ENCODE data around the gene ASCL3. TPM values are rescaled to one million over a fixed set of nuclear protein-coding genes. Genes with fewer than 3 reads are reported as not detected.

ASCL3 gene, protein sequence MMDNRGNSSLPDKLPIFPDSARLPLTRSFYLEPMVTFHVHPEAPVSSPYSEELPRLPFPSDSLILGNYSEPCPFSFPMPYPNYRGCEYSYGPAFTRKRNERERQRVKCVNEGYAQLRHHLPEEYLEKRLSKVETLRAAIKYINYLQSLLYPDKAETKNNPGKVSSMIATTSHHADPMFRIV
- not detected in 2 replicates for total RNA-seq (2022)
- Bru-seq, nascent RNA = not detected
- not detected for BruChase-seq, experiment 1, labeled RNA remaining after a 2-hour chase
- BruChase-seq, experiment 2, labeled RNA remaining after a 6-hour chase = not detected
- long read RNA-seq = 0 reads

DNA sequence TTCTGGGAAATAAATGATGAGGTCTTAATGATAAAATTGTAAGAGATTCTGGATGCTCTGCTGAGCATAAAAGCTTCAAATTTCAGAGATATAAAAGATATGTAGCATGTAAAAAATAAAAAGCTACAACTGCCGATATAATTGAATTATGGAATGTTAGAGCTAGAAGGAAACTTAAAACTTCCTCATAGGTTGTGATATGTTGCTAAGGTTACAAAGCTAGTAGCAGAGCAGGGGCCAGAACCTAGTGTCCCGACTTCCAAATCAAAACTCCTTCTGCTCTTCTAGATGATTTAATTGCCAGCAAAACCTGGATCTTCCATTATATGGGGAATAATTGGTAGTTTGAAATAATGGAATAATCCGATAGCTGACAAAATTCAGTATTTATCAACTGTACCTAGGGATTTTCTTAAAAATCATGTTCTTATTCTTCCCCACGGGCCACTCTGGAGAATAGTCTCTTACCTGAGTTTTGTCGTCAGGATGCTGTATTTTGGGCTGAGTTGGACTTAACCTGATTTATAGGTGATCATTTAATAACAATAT lies at the start of gene ASCL3:
Gene ASCL3 (minus strand): TSS at position 499 of the 549 bp plus-strand sequence. CDS start 4,855 bp downstream, outside the sequence.
- H3K4me3 Mint-ChIP-seq (ENCODE audit: unreplicated experiment) = no peak within 1 kb of the TSS
- H3K27me3 ChIP-seq (replicated peaks; ENCODE audit: control insufficient read depth, insufficient read depth, low read length) = no peaks in the 10 kb centered on the region; the same call in 1 of the 2 replicates
- H3K9me3 ChIP-seq = peaks cover 6% of the 10 kb centered on the region; the same call in 1 of the 2 replicates
- CTCF ChIA-PET = interaction anchor here (0.9 to 1.2 kb wide), 2 partner anchors 17 to 28 kb away, joined by 3 read pairs; no protein-coding TSS in a partner anchor
- H3K4me3 ChIP-seq (ENCODE audit: low read depth, low read length) = no peak within 1 kb of the TSS
- no peaks in the 10 kb centered on the region for H3K27me3 Mint-ChIP-seq (ENCODE audit: insufficient read depth, unreplicated experiment)
- intact Hi-C loops (cut with micrococcal nuclease; ENCODE audit: unreplicated experiment) = no loop called here
- TF ChIP-seq, protein P1, sequence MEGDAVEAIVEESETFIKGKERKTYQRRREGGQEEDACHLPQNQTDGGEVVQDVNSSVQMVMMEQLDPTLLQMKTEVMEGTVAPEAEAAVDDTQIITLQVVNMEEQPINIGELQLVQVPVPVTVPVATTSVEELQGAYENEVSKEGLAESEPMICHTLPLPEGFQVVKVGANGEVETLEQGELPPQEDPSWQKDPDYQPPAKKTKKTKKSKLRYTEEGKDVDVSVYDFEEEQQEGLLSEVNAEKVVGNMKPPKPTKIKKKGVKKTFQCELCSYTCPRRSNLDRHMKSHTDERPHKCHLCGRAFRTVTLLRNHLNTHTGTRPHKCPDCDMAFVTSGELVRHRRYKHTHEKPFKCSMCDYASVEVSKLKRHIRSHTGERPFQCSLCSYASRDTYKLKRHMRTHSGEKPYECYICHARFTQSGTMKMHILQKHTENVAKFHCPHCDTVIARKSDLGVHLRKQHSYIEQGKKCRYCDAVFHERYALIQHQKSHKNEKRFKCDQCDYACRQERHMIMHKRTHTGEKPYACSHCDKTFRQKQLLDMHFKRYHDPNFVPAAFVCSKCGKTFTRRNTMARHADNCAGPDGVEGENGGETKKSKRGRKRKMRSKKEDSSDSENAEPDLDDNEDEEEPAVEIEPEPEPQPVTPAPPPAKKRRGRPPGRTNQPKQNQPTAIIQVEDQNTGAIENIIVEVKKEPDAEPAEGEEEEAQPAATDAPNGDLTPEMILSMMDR (IDR thresholded peaks at IDR 0.05; ENCODE audit: insufficient read depth in 1 of 2, low read depth in 1 of 2, low read length in 1 of 2, severe bottlenecking in 1 of 2, unreplicated experiment in 1 of 2) = no peak
- H3K36me3 ChIP-seq (ENCODE audit: control insufficient read depth, insufficient read depth, low read length) = no peaks in the 10 kb centered on the region
- H3K4me1 ChIP-seq = no peaks in the 10 kb centered on the region
- peaks cover 7% of the 10 kb centered on the region for H3K4me1 Mint-ChIP-seq (ENCODE audit: low read depth, unreplicated experiment)
- no TSS peak for BruUV-seq (replicated peaks)
- no peak for DNase-seq
- H3K36me3 Mint-ChIP-seq (ENCODE audit: insufficient read depth, unreplicated experiment) = no peaks in the 10 kb centered on the region
- H3K9me3 Mint-ChIP-seq (ENCODE audit: unreplicated experiment) = no peaks in the 10 kb centered on the region
- no peak within 1 kb of the TSS for H3K27ac Mint-ChIP-seq (ENCODE audit: unreplicated experiment)
- POLR2A ChIA-PET = no interaction called here

DNA sequence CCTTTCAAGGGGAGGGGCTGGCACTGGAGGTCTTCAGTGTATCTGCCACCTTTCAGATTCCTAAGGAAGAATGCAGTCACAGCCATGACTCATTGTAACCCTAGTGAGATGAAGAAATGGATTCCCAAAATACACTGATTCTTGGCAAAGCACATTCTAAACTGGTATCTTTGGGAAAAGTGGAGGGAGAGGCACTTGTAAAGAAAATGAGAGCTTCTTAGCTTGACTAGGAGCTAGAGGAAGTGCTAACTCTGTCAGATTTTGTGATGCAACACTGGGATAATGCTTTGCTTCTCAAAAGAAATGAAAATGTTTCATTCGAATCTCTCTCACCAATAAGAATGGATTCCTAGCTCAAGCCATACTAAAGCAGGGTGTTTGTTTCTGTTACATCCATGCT lies 46.6 kb upstream of the ASCL3 start:
- Histone ChIP-seq H3K36me3 (ENCODE audit: control insufficient read depth, insufficient read depth, low read length) (no peaks in the 10 kb centered on the region), H3K9me3 (no peaks in the 10 kb centered on the region), H3K4me1 (no peaks in the 10 kb centered on the region), H3K4me3 (ENCODE audit: low read depth, low read length) (no peak overlapping the region), H3K27me3 (replicated peaks; ENCODE audit: control insufficient read depth, insufficient read depth, low read length) (no peaks in the 10 kb centered on the region)
- BruUV-seq (replicated peaks) = no TSS peak
- DNase-seq = no peak
- CTCF ChIA-PET = no interaction called here
- intact Hi-C loops (cut with micrococcal nuclease; ENCODE audit: unreplicated experiment) = no loop called here
- Mint-ChIP-seq H3K4me3 (ENCODE audit: unreplicated experiment) (no peak overlapping the region), H3K27ac (ENCODE audit: unreplicated experiment) (no peak overlapping the region), H3K9me3 (ENCODE audit: unreplicated experiment) (no peaks in the 10 kb centered on the region), H3K27me3 (ENCODE audit: insufficient read depth, unreplicated experiment) (no peaks in the 10 kb centered on the region), H3K36me3 (ENCODE audit: insufficient read depth, unreplicated experiment) (no peaks in the 10 kb centered on the region), H3K4me1 (ENCODE audit: low read depth, unreplicated experiment) (no peaks in the 10 kb centered on the region)
- TF ChIP-seq, protein P1 (IDR thresholded peaks at IDR 0.05; ENCODE audit: insufficient read depth in 1 of 2, low read depth in 1 of 2, low read length in 1 of 2, severe bottlenecking in 1 of 2, unreplicated experiment in 1 of 2) = no peak
- POLR2A ChIA-PET = no interaction called here

DNA sequence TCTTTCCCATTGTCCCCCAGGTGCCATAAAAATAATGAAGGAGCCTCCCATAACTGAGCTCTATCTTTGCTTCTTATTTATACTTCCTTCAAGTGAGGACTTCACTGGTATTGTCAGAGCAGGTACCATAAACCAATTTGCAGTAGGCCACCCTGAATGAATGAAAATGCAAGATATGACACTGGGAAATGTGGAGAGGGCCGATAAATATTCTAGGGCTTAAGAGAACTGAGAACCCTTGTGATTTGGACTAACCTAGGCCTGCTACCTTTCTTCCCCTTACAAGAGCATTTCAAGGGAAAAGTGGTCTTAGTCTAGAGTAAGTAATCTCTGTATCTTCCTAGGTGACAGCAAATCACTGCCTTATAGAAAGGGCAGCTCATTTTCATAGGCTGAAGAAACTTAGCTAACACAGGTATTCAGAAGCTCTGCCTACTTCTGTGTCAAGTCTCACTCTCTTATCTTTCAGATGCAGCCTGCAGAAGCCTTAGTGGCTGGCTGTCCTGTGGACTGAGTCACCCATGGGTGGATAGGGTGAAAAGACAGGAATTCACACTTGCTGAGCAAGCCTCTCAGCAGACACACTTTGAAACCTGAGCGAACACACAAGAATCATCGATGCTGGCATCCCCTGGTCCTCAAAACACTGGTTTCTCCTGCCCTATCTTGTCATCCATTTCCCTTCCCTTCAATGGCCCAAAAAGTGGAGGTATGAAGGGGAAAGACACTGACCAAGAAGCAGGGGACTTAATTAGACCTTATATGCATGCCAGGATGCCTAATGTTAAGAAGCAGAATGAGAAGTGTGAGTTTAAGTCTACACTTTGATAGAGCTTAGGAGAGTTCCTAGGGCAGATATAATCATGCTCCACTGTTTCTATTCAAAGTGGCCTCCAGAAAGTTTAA lies 45.8 kb upstream of the ASCL3 start:
- H3K36me3 Mint-ChIP-seq (ENCODE audit: insufficient read depth, unreplicated experiment) = no peaks in the 10 kb centered on the region
- no peaks in the 10 kb centered on the region for H3K27me3 Mint-ChIP-seq (ENCODE audit: insufficient read depth, unreplicated experiment)

More for the DNA sequence above, 45.8 kb upstream of the ASCL3 start:
- Histone ChIP-seq H3K27me3 (replicated peaks; ENCODE audit: control insufficient read depth, insufficient read depth, low read length) (no peaks in the 10 kb centered on the region), H3K36me3 (ENCODE audit: control insufficient read depth, insufficient read depth, low read length) (no peaks in the 10 kb centered on the region), H3K4me1 (no peaks in the 10 kb centered on the region), H3K9me3 (no peaks in the 10 kb centered on the region), H3K4me3 (ENCODE audit: low read depth, low read length) (no peak overlapping the region)
- no peaks in the 10 kb centered on the region for H3K9me3 Mint-ChIP-seq (ENCODE audit: unreplicated experiment)
- TF ChIP-seq, protein P1 (IDR thresholded peaks at IDR 0.05; ENCODE audit: insufficient read depth in 1 of 2, low read depth in 1 of 2, low read length in 1 of 2, severe bottlenecking in 1 of 2, unreplicated experiment in 1 of 2) = no peak
- no peaks in the 10 kb centered on the region for H3K4me1 Mint-ChIP-seq (ENCODE audit: low read depth, unreplicated experiment)
- POLR2A ChIA-PET = no interaction called here
- intact Hi-C loops (cut with micrococcal nuclease; ENCODE audit: unreplicated experiment) = no loop called here
- CTCF ChIA-PET = no interaction called here
- H3K4me3 Mint-ChIP-seq (ENCODE audit: unreplicated experiment) = no peak overlapping the region
- H3K27ac Mint-ChIP-seq (ENCODE audit: unreplicated experiment) = no peak overlapping the region
- DNase-seq = no peak
- no TSS peak for BruUV-seq (replicated peaks)
